GM10248 (cell line): ENCODE data around the gene OPA1.

Experiments
- CTCF ChIA-PET: fragments of 300-600 bp; sonication (Branson Sonifier 250); formaldehyde crosslinking; extraction: SDS; loops from one replicate; lab custom pipeline; 2021; ENCODE audit warnings: antibody characterized with exemption; lab: Yijun Ruan, JAX
- POLR2A ChIA-PET: fragments of 350-650 bp; sonication (Branson Sonifier 250); formaldehyde crosslinking; extraction: SDS; loops from one replicate; lab custom pipeline; 2020; ENCODE audit warnings: antibody characterized with exemption; lab: Yijun Ruan, JAX
- DNase-seq: peaks from one replicate; pipeline ENCODE4 v3.0.0; 2012; ENCODE audit errors: extremely low spot score
- TF ChIP-seq, protein P1 (sequence below): IDR thresholded peaks from 2 replicates; pipeline ENCODE4 v1.5.1; 2012; ENCODE audit warnings: mild to moderate bottlenecking, low read depth; ENCODE audit errors: extremely low read depth, missing control alignments, control extremely low read depth

Gene OPA1

DNA sequence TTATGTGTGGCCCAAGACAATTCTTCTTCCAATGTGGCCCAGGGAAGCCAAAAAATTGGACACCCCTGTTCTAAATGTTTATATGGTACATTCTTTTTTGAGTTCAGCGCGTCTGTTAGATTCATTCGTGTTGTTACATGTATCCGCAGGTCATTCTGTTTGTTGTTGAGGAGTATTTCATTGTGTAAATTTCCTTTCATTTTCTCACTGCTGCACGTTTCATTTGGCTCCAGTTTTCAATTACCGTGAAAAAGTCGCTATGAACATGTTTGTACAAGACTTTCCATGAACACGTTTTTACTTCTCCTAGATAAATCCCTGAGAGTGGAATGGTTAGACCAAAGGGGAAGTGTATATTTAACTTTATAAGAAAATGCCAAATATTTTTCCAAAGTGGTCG lies 7.5 kb upstream of the OPA1 start:
- TF ChIP-seq, protein P1, sequence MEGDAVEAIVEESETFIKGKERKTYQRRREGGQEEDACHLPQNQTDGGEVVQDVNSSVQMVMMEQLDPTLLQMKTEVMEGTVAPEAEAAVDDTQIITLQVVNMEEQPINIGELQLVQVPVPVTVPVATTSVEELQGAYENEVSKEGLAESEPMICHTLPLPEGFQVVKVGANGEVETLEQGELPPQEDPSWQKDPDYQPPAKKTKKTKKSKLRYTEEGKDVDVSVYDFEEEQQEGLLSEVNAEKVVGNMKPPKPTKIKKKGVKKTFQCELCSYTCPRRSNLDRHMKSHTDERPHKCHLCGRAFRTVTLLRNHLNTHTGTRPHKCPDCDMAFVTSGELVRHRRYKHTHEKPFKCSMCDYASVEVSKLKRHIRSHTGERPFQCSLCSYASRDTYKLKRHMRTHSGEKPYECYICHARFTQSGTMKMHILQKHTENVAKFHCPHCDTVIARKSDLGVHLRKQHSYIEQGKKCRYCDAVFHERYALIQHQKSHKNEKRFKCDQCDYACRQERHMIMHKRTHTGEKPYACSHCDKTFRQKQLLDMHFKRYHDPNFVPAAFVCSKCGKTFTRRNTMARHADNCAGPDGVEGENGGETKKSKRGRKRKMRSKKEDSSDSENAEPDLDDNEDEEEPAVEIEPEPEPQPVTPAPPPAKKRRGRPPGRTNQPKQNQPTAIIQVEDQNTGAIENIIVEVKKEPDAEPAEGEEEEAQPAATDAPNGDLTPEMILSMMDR, result no peak
- CTCF ChIA-PET, result interaction anchor here (1.1 kb wide), 1 partner anchor 13 kb away, joined by 5 read pairs; no protein-coding TSS in a partner anchor

DNA sequence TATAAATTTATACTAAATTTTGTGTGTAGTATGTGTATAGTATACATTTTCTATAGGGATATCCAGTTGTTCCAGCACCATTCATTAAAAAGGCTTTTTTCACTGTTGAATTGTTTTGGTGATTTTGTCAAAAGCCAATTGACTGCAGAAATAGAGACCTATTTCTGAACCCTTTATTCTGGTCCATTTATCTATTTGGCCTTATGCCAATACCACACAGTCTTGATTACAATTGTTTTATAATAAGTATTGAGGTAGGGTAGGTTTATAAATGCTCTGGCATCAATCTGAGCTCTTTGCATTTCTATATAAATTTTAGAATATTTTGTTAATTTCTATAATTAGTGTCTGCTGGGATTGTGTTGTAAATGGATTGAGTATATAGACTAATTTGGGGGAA lies 6.5 kb upstream of the OPA1 start:
- POLR2A ChIA-PET, result no interaction called here
- TF ChIP-seq, protein P1, result no peak
- no peak for DNase-seq
- CTCF ChIA-PET, result no interaction called here

More for the DNA sequence above, 7.5 kb upstream of the OPA1 start:
- POLR2A ChIA-PET, result no interaction called here
- DNase-seq, result no peak

DNA sequence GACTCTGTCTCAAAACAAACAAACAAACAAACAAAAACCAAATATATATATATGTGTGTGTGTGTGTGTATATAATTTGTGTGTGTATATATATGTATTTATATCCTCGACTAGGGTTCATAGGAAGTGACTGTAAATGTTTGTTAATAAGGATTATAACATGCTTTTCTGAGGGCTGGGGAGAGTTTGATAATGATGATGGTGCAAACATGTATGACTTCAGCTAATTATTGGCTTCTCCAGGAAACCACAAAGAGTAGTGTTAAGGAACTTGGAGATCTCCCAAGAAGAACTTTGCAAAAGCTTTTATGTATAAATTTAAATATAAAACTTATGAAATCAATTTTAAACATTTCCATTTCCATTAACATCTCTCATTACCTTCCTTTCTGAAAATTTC lies 3.9 kb upstream of the OPA1 start:
- TF ChIP-seq, protein P1, result no peak
- DNase-seq, result no peak
- POLR2A ChIA-PET, result no interaction called here
- CTCF ChIA-PET, result no interaction called here

DNA sequence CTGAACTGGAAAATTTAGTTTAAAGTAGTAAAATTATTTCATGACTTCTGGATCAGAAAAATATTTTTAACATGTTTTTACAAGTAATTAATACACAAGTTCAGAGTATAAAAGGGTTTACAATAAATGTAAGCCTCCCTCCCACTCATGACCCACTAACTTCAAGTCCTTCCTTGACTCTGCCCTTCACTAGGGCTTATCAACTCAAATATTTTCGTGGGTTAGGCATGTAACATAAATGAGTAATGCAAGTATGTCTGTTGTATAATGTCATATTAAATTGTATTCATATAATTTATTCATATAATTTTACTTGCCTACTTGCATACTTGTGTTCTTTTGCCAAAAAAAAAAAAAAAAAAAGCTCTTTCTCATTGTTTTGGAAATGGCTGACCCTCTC lies 3.4 kb upstream of the OPA1 start:
- ChIA-PET POLR2A (no interaction called here), CTCF (no interaction called here)
- TF ChIP-seq, protein P1, result no peak
- no peak for DNase-seq

DNA sequence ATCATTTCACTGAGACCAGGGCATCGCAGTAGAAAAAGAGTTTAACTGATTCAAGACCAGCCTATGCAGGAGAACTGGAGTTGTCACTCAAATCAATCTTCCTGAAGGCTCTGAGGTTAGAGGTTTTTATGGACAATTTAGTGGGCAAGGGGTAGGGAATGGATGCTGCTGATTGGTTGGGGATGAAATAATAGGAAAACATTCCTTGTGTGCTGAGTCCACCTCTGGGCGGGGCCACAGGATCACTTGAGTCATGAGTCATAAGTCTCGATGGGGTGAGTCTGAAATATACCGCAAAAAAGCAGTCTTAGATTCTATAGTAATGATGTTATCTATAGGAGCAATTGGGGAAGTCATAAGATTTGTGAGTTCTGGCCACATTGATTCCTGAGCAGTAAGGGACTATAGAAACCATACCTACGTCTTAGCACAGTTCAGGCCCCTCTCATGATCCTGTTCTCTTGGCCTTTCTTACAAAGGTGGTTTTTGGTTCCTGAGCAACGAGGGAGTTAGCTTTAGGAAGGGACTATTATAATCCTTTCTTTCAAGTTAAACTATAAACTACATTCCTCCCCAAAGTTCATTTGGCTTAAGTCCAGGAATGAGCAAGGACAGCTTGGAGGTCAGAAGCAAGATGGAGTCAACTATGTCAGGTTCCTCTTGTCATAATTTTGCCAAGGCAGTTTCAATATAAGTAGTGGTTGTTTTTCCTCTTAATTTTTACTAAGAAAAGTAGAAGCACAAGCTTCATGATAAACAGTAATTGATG lies 2.7 kb upstream of the OPA1 start:
- ChIA-PET CTCF (no interaction called here), POLR2A (no interaction called here)
- TF ChIP-seq, protein P1, result no peak
- DNase-seq, result no peak

DNA sequence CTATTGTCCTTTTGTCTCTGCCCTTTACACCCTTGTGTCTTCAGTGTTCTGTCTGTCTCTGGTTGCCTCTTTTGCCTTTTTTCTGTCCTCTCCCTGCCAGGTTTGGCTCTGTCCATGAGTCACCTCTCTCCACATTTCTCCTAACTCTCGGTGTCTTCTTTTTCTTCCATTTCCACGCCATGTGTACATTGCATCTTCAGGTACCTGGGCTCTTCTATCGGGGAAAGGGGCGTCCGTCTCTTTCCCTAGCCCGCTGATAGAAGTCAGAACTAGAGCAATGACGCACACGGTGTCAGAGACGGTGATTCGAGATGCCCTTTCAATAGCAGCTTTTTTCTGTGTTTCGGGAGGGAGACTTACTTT lies 641 bp downstream of the OPA1 start:
- TF ChIP-seq, protein P1, result no peak
- ChIA-PET POLR2A (interaction anchor here (0.7 kb wide), 1 partner anchor 477 kb away, joined by 3 read pairs; no protein-coding TSS in a partner anchor), CTCF (no interaction called here)
- DNase-seq, result peak; percentile 36
